RPMI8226 (cell line): ENCODE data around the gene POLR1E.
"Not testable (repeated sequence)": the region's sequence is repeated elsewhere in the genome, so short reads cannot be mapped to it uniquely, and the experiment has no call there.

Experiments
- DNase-seq: peaks from one replicate; pipeline ENCODE4 v3.0.0-alpha.2; 2015

Gene POLR1E

DNA sequence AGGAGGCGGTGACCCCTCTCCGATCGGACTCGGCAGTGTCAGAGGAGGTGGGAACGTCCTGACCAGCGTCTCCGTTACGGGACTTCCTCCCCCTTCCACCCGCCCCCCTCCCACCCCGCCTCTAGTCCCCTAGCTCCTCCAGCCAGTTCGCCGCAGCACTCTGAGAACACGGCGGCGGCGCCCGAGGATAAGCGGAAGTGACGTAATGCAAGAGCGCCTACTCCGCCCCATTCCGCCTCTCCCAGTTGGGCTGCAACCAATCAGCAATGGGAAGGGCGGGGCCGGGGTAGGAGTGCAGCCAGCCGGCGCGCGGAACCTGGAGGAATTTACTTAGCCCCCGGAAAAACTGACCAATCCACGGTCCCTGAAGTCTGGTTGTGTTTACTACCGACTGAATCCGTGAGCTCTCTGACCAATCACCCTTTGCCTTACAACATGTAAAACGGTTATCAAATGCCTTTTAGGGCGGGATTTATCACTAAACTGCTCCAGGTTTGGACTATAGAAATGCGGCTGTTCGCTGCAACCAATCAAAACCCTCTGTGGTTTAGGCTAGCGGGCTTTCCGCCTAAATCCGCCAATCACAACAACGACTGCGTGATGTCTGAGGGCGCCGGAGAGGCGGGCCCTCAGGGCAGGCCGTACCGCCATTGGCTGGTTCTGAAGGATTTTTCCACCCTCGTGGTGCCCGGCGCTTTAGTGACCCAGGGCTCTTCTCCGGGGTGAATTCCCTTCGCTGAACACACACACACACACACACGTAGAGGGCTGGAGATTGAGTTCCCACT is 20.3 kb upstream of the POLR1E start, which contains the start of gene ZBTB5:
TSS of gene ZBTB5 (minus strand) at position 202 of the 788 bp plus-strand sequence. CDS start 22,899 bp downstream, outside the sequence.
- DNase-seq: peak; percentile 98

GRCh38 chr9:37466037-37466709 is 19.6 kb upstream of the POLR1E start:
- DNase-seq: no peak

DNA sequence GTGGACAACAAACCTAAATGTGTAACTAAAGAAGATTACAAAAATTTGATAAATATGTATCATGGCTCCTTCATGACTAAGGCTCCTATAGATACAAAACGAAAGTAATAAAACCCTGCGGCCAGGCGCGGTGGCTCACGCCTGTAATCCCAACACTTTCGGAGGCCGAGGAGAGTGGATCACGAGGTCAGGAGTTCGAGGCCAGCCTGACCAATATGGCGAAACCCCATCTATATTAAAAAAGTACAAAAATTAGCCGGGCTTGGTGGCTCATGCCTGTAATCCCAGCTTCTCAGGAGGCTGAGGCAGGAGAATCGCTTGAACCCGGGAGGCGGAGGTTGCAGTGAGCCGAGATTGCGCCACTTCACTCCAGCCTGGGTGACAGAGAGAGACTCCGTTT is 18.2 kb upstream of the POLR1E start:
- not testable (repeated sequence) for DNase-seq

DNA sequence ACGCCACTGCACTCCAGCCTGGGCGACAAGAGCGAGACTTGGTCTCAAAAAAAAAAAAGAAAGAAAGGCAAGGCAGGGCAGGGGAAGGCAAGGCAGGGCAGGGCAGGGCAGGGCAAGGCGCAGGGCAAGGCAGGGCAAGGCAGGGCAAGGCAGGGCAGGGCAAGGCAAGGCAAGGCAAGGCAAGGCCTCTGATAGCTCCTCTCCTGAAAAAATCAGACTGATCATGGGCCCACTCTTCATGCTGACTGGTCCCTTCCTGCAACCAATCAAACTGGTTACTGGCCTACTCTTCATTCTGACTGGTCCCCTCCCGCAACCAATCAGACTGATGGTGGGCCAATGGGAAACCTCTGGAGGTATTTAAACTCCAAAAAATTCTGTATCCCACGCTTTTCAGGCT is 17.1 kb upstream of the POLR1E start:
- DNase-seq: no peak

- no peak for DNase-seq
Observed at GRCh38 chr9:37471942-37472684, 13.6 kb upstream of the POLR1E start.

DNA sequence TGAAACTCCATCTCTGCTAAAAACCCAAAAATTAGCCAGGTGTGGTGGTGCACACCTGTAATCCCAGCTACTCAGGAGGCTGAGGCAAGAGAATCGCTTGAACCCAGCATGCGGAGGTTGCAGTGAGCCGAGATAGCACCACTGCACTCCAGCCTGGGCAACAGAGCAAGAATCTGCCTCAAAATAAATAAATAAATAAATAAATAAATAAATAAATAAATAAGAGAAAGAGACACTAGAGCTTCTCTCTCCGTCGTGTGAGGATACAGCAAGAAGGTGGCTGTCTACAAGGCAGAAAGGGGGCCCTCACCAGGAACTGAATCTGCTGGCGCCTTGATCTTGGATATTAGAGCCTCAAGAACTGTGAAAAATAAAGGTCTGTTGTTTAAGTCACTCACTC is 11.8 kb upstream of the POLR1E start:
- not testable (repeated sequence) for DNase-seq

DNA sequence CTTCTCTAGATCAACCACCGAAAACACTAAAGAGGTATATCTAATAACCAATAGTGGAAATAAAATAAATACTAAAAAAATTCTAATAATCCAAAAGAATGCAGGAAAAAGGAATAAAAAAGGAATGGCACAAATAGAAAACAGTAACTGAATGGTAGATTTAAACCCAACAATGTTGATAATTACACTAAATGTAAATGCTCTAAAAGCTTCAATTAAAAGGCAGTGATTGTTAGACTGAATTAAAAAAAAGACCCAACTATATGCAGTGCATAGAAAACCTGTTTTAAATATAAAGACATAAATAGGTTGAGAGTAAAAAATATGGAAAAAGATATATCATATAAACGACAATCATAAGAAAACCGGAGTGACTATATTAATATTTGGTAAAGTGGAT is 11.3 kb upstream of the POLR1E start:
- DNase-seq: no peak

DNA sequence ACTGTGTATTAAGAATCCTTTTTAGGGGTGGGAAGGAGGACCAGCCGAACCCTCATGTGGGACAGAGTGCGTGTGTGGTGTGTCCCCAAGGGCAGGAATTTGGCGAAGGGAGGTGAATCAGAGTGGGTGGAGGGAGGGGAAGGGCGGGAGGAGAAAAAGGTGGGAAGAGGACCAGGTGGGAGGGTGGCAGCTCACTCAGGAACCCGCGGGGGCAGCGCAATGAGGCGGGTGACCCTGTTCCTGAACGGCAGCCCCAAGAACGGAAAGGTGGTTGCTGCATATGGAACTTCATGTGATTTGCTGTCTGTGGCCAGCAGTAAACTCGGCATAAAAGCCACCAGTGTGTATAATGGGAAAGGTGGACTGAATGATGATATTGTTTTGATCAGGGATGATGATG is 8.8 kb upstream of the POLR1E start:
- no peak for DNase-seq

DNA sequence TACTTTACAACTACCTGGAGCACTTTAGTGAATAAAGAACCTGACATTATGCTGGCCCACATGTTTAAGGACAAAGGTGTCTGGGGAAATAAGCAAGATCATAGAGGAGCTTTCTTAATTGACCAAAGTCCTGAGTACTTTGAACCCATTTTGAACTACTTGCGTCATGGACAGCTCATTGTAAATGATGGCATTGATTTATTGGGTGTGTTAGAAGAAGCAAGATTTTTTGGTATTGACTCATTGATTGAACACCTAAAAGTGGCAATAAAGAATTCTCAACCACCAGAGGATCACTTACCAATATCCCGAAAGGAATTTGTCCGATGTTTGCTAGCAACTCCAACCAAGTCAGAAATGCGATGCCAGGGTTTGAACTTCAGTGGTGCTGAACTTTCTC is 8.3 kb upstream of the POLR1E start:
- DNase-seq: not testable (repeated sequence)

DNA sequence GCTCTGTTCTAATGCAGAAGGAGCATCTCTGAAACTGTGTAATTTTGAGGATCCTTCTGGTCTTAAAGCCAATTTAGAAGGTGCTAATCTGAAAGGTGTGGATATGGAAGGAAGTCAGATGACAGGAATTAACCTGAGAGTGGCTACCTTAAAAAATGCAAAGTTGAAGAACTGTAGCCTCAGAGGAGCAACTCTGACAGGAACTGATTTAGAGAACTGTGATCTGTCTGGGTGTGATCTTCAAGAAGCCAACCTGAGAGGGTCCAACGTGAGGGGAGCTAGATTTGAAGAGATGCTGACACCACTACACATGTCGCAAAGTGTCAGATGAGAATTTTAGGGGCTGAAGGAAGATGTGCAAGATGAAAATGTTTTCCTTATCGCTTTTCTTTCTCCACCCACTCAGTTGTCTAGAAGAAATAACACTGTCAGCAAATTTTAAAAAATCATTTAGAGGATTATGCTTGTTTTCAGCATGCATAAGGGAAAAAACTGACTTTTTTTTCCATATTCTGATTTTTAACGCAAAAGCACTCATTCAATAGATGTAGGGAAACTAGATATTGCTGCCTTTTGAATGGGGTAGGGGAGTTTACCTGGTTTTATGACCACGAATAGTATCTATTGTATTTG is 7.6 kb upstream of the POLR1E start:
- DNase-seq: not testable (repeated sequence)

DNA sequence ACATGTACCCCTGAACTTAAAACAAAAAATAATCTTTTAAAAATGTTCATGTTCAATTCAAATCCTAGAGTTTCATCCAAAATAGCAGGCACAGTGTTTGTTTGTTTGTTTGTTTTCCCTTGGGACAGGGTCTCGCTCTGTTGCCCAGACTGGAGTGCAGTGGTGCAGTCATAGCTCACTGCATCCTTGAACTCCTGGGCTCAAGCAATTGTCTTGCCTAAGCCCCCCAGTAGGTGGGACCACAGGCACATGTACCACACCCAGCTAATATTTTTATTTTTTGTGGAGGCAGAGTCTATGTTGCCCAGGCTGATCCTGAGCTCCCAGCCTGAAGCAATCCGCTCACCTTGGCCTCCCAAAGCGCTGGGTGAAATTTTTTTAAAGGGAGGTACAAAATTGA is 5.0 kb upstream of the POLR1E start:
- no peak for DNase-seq

DNA sequence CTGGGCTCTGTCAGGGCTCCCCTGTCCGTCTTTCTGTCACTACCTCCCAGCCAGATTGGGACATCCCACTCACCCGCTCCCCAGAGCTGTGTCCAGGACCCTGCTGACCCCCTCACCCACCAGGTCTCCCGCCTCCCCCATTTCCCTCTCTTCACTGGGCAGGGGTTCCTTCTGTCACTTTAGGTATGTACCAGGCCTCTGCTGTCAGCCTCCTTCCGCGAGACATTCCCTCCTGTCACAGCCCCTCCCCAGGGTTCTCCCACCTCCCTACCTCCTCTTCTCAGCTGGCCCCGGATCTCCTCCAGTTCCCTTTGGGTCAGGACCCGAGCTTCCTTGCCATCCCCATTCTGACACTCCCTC is 488 bp downstream of the POLR1E start:
- no peak for DNase-seq

- DNase-seq: no peak
Observed at GRCh38 chr9:37486616-37487548, 1.1 kb downstream of the POLR1E start.

DNA sequence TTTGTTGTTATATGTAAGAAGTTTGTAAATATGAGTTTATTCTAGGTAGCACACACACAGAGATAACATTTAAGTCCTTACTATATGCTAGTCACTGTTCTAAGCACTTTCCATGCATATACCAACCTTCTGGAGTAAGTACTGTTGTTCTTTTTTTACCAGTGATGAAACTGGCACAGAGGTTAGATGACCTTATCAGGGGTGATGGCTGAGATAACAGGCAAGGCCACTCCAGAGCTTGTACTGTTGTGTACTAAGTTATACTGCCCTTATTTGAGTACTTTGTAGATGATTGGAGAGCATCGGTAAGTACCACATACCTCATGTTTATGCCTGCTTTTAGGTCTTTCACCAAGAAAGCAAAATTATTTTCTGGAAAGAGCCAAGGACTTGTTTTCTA is 6.2 kb downstream of the POLR1E start:
- no peak for DNase-seq

- DNase-seq: no peak
Observed at GRCh38 chr9:37495571-37495970, 9.8 kb downstream of the POLR1E start.

- no peak for DNase-seq
Observed at GRCh38 chr9:37496020-37496419, 10.3 kb downstream of the POLR1E start.

DNA sequence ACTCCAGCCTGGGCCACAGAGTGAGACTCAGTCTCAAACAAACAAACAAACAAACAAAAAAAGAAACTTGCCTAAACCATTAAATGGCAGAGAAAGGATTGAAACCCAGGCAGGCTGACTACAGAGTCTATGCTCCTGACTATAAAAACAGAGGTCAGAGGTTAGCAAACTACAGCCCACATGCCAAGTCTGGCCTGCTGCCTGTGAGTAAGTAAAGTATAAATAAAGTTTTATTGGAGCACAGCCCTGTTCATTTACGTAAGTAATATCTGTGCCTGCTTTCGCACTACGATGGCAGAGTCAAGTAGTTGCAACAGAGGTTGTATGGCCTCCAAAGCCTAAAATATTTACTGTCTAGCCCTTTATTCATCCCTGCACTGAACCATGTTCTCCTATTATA is 11.6 kb downstream of the POLR1E start:
- DNase-seq: no peak

DNA sequence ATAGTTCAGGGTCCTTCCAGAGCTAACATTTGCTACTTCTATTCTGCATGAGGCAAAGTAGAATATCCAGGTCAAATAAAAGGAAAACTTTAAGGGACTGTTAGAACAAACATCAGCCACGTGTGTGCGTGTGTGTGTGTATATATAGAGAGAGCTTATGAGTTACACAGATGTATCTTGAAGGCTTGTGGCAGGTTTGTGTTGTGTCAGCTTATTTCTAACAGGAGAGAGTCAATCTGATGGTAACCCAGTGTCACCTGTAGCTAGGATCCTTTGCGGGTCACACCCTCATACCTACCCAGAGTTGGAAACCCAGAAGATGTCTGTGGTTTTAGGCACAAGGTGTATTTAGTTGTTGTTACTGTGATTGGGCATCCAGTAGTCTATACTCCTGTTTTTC is 12.7 kb downstream of the POLR1E start:
- DNase-seq: no peak

GRCh38 chr9:37499297-37499696 is 13.5 kb downstream of the POLR1E start:
- DNase-seq: no peak

DNA sequence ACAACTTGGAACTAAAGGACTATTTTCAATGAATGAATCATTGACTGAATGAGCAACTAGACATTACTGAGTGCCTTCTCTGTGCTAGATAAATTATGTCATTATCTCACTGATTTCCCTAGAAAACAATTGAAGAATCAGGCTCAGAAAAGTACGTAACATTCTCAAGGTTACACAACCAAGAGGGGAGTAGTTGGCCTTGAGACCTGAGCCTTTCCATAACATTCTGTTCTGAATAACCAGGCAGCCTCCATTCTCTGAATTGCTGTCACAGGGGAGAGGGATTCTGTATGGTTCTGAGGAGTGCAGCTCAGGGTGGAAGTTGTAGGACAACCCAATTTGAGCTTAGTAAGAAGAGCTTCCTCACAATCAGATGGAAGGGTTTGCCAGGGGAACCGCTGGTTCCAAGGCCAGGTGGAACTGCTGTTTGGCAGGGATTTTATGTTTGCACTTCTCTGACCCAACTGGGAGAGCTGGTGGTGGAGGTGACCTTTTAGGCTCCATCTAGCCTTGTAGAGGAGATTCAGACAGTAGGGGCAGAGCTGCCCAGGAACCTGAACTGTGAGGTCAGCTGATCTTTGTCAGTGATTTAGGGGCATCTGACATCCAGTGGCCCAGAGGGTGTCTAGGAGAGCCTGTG is 16.3 kb downstream of the POLR1E start:
- no peak for DNase-seq

DNA sequence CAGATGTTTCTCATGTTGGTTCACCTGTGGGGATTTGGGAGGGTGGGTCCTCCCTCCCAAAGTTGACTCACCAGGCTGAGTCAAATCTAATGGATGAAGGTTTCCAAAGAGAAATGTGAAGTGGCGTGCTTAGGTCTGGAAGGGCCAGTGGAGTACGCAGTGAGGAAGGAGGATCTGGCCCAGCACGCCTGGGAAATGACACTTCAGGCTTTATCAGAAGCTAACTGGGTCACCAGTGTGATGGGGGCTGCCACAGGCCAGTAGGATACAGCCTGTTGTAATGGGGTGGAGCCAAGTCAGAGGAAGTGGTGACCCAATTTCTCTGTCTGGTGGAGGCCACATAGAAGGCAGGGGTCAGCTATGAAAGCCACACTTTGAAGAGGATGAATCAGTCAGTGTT is 18.0 kb downstream of the POLR1E start:
- DNase-seq: no peak

- no peak for DNase-seq
Observed at GRCh38 chr9:37504605-37505004, 18.9 kb downstream of the POLR1E start.
